IPS-NIHi11 (cell line): ENCODE measurements around the gene SH3D19.

Experiments
- DNase-seq: peaks from one replicate; pipeline ENCODE4 v3.0.0; 2012; ENCODE audit warnings: mixed read lengths, low spot score

The SH3D19 gene

GRCh38 chr4:151197247-151197646 is 128.2 kb downstream of the SH3D19 start:
- no peak for DNase-seq

- no peak for DNase-seq
Observed at GRCh38 chr4:151195801-151196200, 129.6 kb downstream of the SH3D19 start.

GRCh38 chr4:151193414-151193813 is 132.0 kb downstream of the SH3D19 start:
- DNase-seq = no peak

- DNase-seq = no peak
Observed at GRCh38 chr4:151192556-151193235, 132.7 kb downstream of the SH3D19 start.

GRCh38 chr4:151184523-151185458 is 140.6 kb downstream of the SH3D19 start:
- no peak for DNase-seq

- DNase-seq = no peak
Observed at GRCh38 chr4:151182455-151182996, 142.9 kb downstream of the SH3D19 start.

- DNase-seq = no peak
Observed at GRCh38 chr4:151176685-151177084, 148.7 kb downstream of the SH3D19 start.

- no peak for DNase-seq
Observed at GRCh38 chr4:151175754-151176631, 149.4 kb downstream of the SH3D19 start.

GRCh38 chr4:151175233-151175632 is 150.2 kb downstream of the SH3D19 start:
- DNase-seq = no peak

GRCh38 chr4:151174784-151175183 is 150.6 kb downstream of the SH3D19 start:
- no peak for DNase-seq

- DNase-seq = no peak
Observed at GRCh38 chr4:151173871-151174270, 151.5 kb downstream of the SH3D19 start.

GRCh38 chr4:151169900-151170299 is 155.5 kb downstream of the SH3D19 start:
- DNase-seq = no peak

GRCh38 chr4:151169223-151169622 is 156.2 kb downstream of the SH3D19 start:
- peak; percentile 29 for DNase-seq

GRCh38 chr4:151167561-151167960 is 157.8 kb downstream of the SH3D19 start:
- no peak for DNase-seq

GRCh38 chr4:151166636-151167035 is 158.8 kb downstream of the SH3D19 start:
- no peak for DNase-seq

GRCh38 chr4:151165205-151166000 is 160.0 kb downstream of the SH3D19 start:
- DNase-seq = no peak

- no peak for DNase-seq
Observed at GRCh38 chr4:151163855-151164254, 161.6 kb downstream of the SH3D19 start.

- DNase-seq = no peak
Observed at GRCh38 chr4:151158979-151159378, 166.4 kb downstream of the SH3D19 start.

- no peak for DNase-seq
Observed at GRCh38 chr4:151157543-151157942, 167.9 kb downstream of the SH3D19 start.

GRCh38 chr4:151153585-151153984 is 171.8 kb downstream of the SH3D19 start:
- no peak for DNase-seq

GRCh38 chr4:151152028-151152427 is 173.4 kb downstream of the SH3D19 start:
- DNase-seq = no peak
